Measurements from ENCODE around the gene MID1IP1. TPM values are rescaled to one million over a fixed set of nuclear protein-coding genes. Genes with fewer than 3 reads are reported as not detected.

MID1IP1 gene
- total and polyA plus RNA-seq, 2 of the 8 experiments (the other 6 are each of a cell fraction or from before 2014, with no cell fraction given) = 118 to 128 TPM

GRCh38 chrX:38803243-38803587 lies 2.0 kb downstream of the MID1IP1 start:
- H3K4me3 ChIP-seq (ENCODE audit: extremely low read depth in 1 of 4, insufficient read depth in 2 of 4, low read depth in 3 of 4, low read length in 4 of 4) = peak overlapping the region; percentile 27 to 95 (median 80)
- CTCF ChIA-PET (ENCODE audit: partially characterized antibody) = no interaction called here
- FAIRE-seq = no peak

More at GRCh38 chrX:38803243-38803587, 2.0 kb downstream of the MID1IP1 start:
- DNase-seq (ENCODE audit: low read depth in 1 of 2, low spot score in 2 of 2) = no peak
- no peak overlapping the region for H2BK20ac ChIP-seq (ENCODE audit: low read length)
- no peaks in the 10 kb centered on the region for H3K27me3 ChIP-seq (replicated peaks in 1 of 4; ENCODE audit: control insufficient read depth in 3 of 4, extremely low read depth in 1 of 4, insufficient read depth in 3 of 4, low read length in 3 of 4)
- H4K5ac ChIP-seq (ENCODE audit: insufficient read length, low read depth, low read length) = peak overlapping the region; percentile 18
- peaks cover 0 to 3% (median 0%) of the 10 kb centered on the region in 4 experiments; a peak in 2 of 7 replicates for H3K4me1 ChIP-seq (replicated peaks in 1 of 4; ENCODE audit: control insufficient read depth in 3 of 4, insufficient read depth in 4 of 4, low read length in 3 of 4)
- H2BK15ac ChIP-seq (ENCODE audit: low read length) = no peak overlapping the region
- H3K56ac ChIP-seq (replicated peaks; ENCODE audit: insufficient read length, low read depth, low read length) = peak overlapping the region; percentile 53
- peaks cover 5 to 44% of the 10 kb centered on the region in 2 experiments; a peak in 3 of 4 replicates for H3K79me2 ChIP-seq (ENCODE audit: control insufficient read depth in 1 of 2, insufficient read depth in 2 of 2, low read length in 2 of 2)
- H4K20me1 ChIP-seq (replicated peaks in 1 of 2; ENCODE audit: control insufficient read depth in 1 of 2, insufficient read depth in 2 of 2, low read length in 2 of 2) = no peaks in the 10 kb centered on the region
- H3K18ac ChIP-seq (ENCODE audit: extremely low read depth, low read length) = no peak overlapping the region; the same call in 1 of the 2 replicates
- no peaks in the 10 kb centered on the region for H3K9me3 ChIP-seq (ENCODE audit: insufficient read depth in 2 of 2, low read depth in 1 of 2, low read length in 1 of 2)
- H3K23me2 ChIP-seq (ENCODE audit: low read depth, low read length) = peaks cover 3% of the 10 kb centered on the region; the same call in 1 of the 2 replicates
- H2BK12ac ChIP-seq (ENCODE audit: low read depth, low read length) = no peak overlapping the region
- no peaks in the 10 kb centered on the region for H3K79me1 ChIP-seq (ENCODE audit: low read depth, low read length)
- no peak for TF ChIP-seq RFX5 (IDR thresholded peaks at IDR 0.05; ENCODE audit: borderline replicate concordance, low read depth, low read length)
- no peak for TF ChIP-seq KDM4A (IDR thresholded peaks at IDR 0.05; ENCODE audit: low read depth, low read length, severe bottlenecking)
- TF ChIP-seq CREB1 (IDR thresholded peaks at IDR 0.05) = no peak
- no peak for TF ChIP-seq ASH2L (IDR thresholded peaks at IDR 0.05; ENCODE audit: low read length)
- TF ChIP-seq CBX8 (IDR thresholded peaks at IDR 0.05; ENCODE audit: borderline replicate concordance, low read depth, low read length) = no peak
- peak; percentile 15 to 57; a peak in 2 of 3 replicates for TF ChIP-seq POLR2A (IDR thresholded peaks at IDR 0.05; ENCODE audit: control extremely low read depth in 1 of 2, low read depth in 2 of 2, low read length in 2 of 2)
- H3K27ac ChIP-seq (ENCODE audit: low read depth, low read length) = peak overlapping the region; percentile 77
- peaks cover 0 to 34% (median 6%) of the 10 kb centered on the region in 4 experiments; a peak in 3 of 8 replicates for H3K36me3 ChIP-seq (ENCODE audit: control insufficient read depth in 2 of 4, insufficient read depth in 4 of 4, low read length in 3 of 4)
- peak overlapping the region; percentile 64 for H2BK120ac ChIP-seq (replicated peaks; ENCODE audit: low read depth, low read length)
- H3K4ac ChIP-seq (replicated peaks; ENCODE audit: insufficient read length, low read depth, low read length) = peak overlapping the region; percentile 14
- H4K8ac ChIP-seq (ENCODE audit: extremely low read depth, insufficient read depth, low read length) = no peak overlapping the region
- peak overlapping the region; percentile 64 to 76 for H3K4me2 ChIP-seq (ENCODE audit: insufficient read depth in 1 of 2, low read depth in 2 of 2, low read length in 2 of 2)
- no peak overlapping the region for H3K23ac ChIP-seq (ENCODE audit: insufficient read length)
- H2AFZ ChIP-seq (ENCODE audit: low read length) = no peak overlapping the region
- POLR2A ChIA-PET (ENCODE audit: partially characterized antibody) = interaction anchor here (0.6 to 5.8 kb wide), 24 partner anchors 8 to 392 kb away, joined by 3 to 64 read pairs (median 4); no protein-coding TSS in a partner anchor
- no peak overlapping the region for H2AK5ac ChIP-seq (ENCODE audit: low read depth, low read length)
- no peak overlapping the region for H3K14ac ChIP-seq (ENCODE audit: insufficient read length)
- peak overlapping the region; percentile 81; the same call in 1 of the 2 replicates for H2BK5ac ChIP-seq (ENCODE audit: low read depth, low read length)
- 0% methylated on average over 1 of the region's 3 CpGs; no CpG with 5 or more reads in 1 of the 2 experiments for WGBS, 2 experiments (ENCODE audit: extremely low coverage in 1 of 2, insufficient coverage in 1 of 2, insufficient read length in 1 of 2, insufficient replicate concordance in 2 of 2, low coverage in 1 of 2, low lambda C conversion rate in 2 of 2, missing lambda C conversion rate in 1 of 2)
- H3K9ac ChIP-seq (replicated peaks in 1 of 4; ENCODE audit: extremely low read depth in 1 of 4, low read depth in 3 of 4, low read length in 3 of 4) = peak overlapping the region in 3 of 4 experiments; percentile 34 to 73 (median 55); a peak in 6 of 7 replicates
- no peak overlapping the region for H4K91ac ChIP-seq (replicated peaks; ENCODE audit: insufficient read length, low read length)
